Pancreas (tissue), 10 donors: ENCODE measurements around the gene GRWD1. TPM values are rescaled to one million over a fixed set of nuclear protein-coding genes. Genes with fewer than 3 reads are reported as not detected.

Experiments
- ATAC-seq, 4 donors: fragments of 200-7000 bp; cut with Tn5 transposase; one replicate each; pipeline versions ENCODE4 v1.8.0 to v1.9.1; 2020; ENCODE audit warnings: mild to moderate bottlenecking in 4 of 4, moderate library complexity in 4 of 4
- DNase-seq, 6 donors: peaks; one replicate each; pipeline ENCODE4 v3.0.0-alpha.2; 2020
- FAIRE-seq: peaks from 2 replicates; lab custom pipeline; 2012; peaks lifted over from hg19 to GRCh38; lab: Jason Lieb, UNC
- H3K27ac ChIP-seq, 4 donors: fragments of 200-600 bp; sonication (generic); 1 replicate in 3 of 4; 2 replicates in 1 of 4; pipeline versions ENCODE4 v1.5.0 to v1.8.0; 2020
- H3K27me3 ChIP-seq, 4 donors: fragments of 200-600 bp; one replicate each; pipeline ENCODE4 v1.8.0; 2021
- H3K36me3 ChIP-seq, 3 donors: fragments of 200-600 bp; sonication (generic) in 1 of 3; one replicate each; pipeline versions ENCODE4 v1.5.0 to v1.8.0; 2020 to 2021
- H3K4me1 ChIP-seq, 3 donors: fragments of 200-600 bp; one replicate each; pipeline ENCODE4 v1.8.0; 2021
- H3K4me3 ChIP-seq, 4 donors: fragments of 200-600 bp; sonication (generic) in 2 of 4; one replicate each; pipeline versions ENCODE4 v1.5.0 to v1.8.0; 2020 to 2021
- H3K9me3 ChIP-seq, 4 donors: fragments of 200-600 bp; one replicate each; pipeline ENCODE4 v1.8.0; 2021
- CTCF ChIP-seq, 4 donors: fragments of 200-600 bp; sonication (generic) in 3 of 4; IDR thresholded peaks; one replicate each; pipeline versions ENCODE4 v1.5.0 to v1.8.0; 2021; ENCODE audit warnings: antibody characterized with exemption in 4 of 4
- WGBS, 2 donors: extraction: QIAGEN DNeasy Blood & Tissue Kit; methylation state at CpG; one replicate each; pipeline ENCODE4 v1.1.7; 2013; 5-methylcytosine and 5-hydroxymethylcytosine counted together
- intact Hi-C, 3 donors: fragments of 100-400 bp; cut with DNase I; formaldehyde crosslinking; loops; one replicate each; pipeline versions ENCODE4 v1.11.1 to v1.14.2; 2022
- polyA plus RNA-seq, 2 donors: library from polyadenylated mRNA; stranded (reverse); fragments of 200-250 nt; gene quantifications; one replicate each; pipeline ENCODE4 v1.2.3, GENCODE V29; 2013
- total RNA-seq, 6 donors: library from RNA; stranded (reverse); fragmentation: NEBNext Ultra II Directional in 4 of 6; extraction: Animal tissue kit (Norgen Biotek cat#: 25700) in 4 of 6; gene quantifications; one replicate each; pipeline versions ENCODE4 v1.2.1 to v1.2.4, GENCODE V29; 2021 to 2023
- donor health status: healthy with polysubstance abuse.
- donor health status: DM: no; HTN: no; CAD: no; lungs with moderate emphysema.
- donor health status: DM: no; HTN: no; CAD: no.
- donor health status: control.
- donor health status: control.
- donor health status: Bipolar disorder and iron deficiency.
- donor health status: DM: yes; HTN: yes; CAD: no.
- donor health status: DM: no; HTN: no; CAD: no.
- donor health status: DM: no; HTN: no; CAD: no.
- donor health status: DM: yes; HTN: yes; CAD: no.

The GRWD1 gene
- total and polyA plus RNA-seq, 8 donors: 8.6 to 23.1 (median 16.2) TPM

GRCh38 chr19:48456864-48457263 lies 11.1 kb downstream of the GRWD1 start:
- H3K36me3 ChIP-seq: peaks cover 0 to 20% (median 11%) of the 10 kb centered on the region in 3 donors
- FAIRE-seq: no peak
- peak in 1 of 6 donors; percentile 13 for DNase-seq
- intact Hi-C loops: no loop called here
- no peaks in the 10 kb centered on the region for H3K4me1 ChIP-seq
- H3K27me3 ChIP-seq: no peaks in the 10 kb centered on the region
- no peak for TF ChIP-seq CTCF (IDR thresholded peaks at IDR 0.05)
- H3K9me3 ChIP-seq: no peaks in the 10 kb centered on the region
- no peak for ATAC-seq
- no peak overlapping the region for H3K4me3 ChIP-seq
- H3K27ac ChIP-seq: no peak overlapping the region
- WGBS, 2 donors: 93 to 98% methylated on average over 4 of the region's 4 CpGs

GRCh38 chr19:48458016-48458415 lies 12.2 kb downstream of the GRWD1 start:
- DNase-seq: no peak
- intact Hi-C loops: no loop called here
- Histone ChIP-seq H3K4me1 (no peaks in the 10 kb centered on the region), H3K4me3 (no peak overlapping the region), H3K27ac (no peak overlapping the region), H3K9me3 (no peaks in the 10 kb centered on the region), H3K27me3 (no peaks in the 10 kb centered on the region), H3K36me3 (peaks cover 0 to 14% (median 2%) of the 10 kb centered on the region in 3 donors)
- ATAC-seq: no peak
- 95 to 96% methylated on average over 2 of the region's 2 CpGs for WGBS, 2 donors
- FAIRE-seq: no peak
- TF ChIP-seq CTCF (IDR thresholded peaks at IDR 0.05): no peak

GRCh38 chr19:48461651-48461981 lies 15.8 kb downstream of the GRWD1 start:
- Histone ChIP-seq H3K27me3 (no peaks in the 10 kb centered on the region), H3K4me1 (no peaks in the 10 kb centered on the region), H3K9me3 (no peaks in the 10 kb centered on the region), H3K4me3 (no peak overlapping the region), H3K36me3 (no peaks in the 10 kb centered on the region), H3K27ac (no peak overlapping the region)
- FAIRE-seq: no peak
- intact Hi-C loops: no loop called here
- no peak for TF ChIP-seq CTCF (IDR thresholded peaks at IDR 0.05)
- ATAC-seq: no peak
- WGBS, 2 donors: 95% methylated on average over 36 of the region's 36 CpGs
- peak in 1 of 6 donors; percentile 41 for DNase-seq

- no peak for TF ChIP-seq CTCF (IDR thresholded peaks at IDR 0.05)
- Histone ChIP-seq H3K36me3 (no peaks in the 10 kb centered on the region), H3K4me3 (no peak overlapping the region), H3K27me3 (no peaks in the 10 kb centered on the region), H3K4me1 (no peaks in the 10 kb centered on the region), H3K27ac (no peak overlapping the region), H3K9me3 (no peaks in the 10 kb centered on the region)
- FAIRE-seq: no peak
- DNase-seq: peak in 2 of 6 donors; percentile 34 to 61
- 87% methylated on average over 60 to 62 of the region's 62 CpGs for WGBS, 2 donors
- intact Hi-C loops: no loop called here
- ATAC-seq: no peak
Observed at GRCh38 chr19:48461982-48462655, 16.3 kb downstream of the GRWD1 start.

- FAIRE-seq: no peak
- intact Hi-C loops: no loop called here
- DNase-seq: no peak
- TF ChIP-seq CTCF (IDR thresholded peaks at IDR 0.05): no peak
- 85 to 97% methylated on average over 1 of the region's 1 CpG for WGBS, 2 donors
- no peaks in the 10 kb centered on the region for H3K9me3 ChIP-seq
- H3K27ac ChIP-seq: no peak overlapping the region
- H3K4me3 ChIP-seq: no peak overlapping the region
- H3K4me1 ChIP-seq: peaks cover 0 to 2% (median 2%) of the 10 kb centered on the region in 3 donors
- peaks cover 0 to under 1% (median 0%) of the 10 kb centered on the region in 3 donors for H3K36me3 ChIP-seq
- no peak for ATAC-seq
- H3K27me3 ChIP-seq: no peaks in the 10 kb centered on the region
Observed at GRCh38 chr19:48465215-48465614, 19.4 kb downstream of the GRWD1 start.
